GM19193 (cell line): ENCODE measurements around the gene EPYC.

Source experiments
- POLR2A ChIP-seq: IDR thresholded peaks from 4 replicates; pipeline ENCODE4 v1.6.1; 2011; ENCODE audit not compliant: insufficient read depth, insufficient read length; ENCODE audit errors: extremely low read depth

The EPYC gene

DNA sequence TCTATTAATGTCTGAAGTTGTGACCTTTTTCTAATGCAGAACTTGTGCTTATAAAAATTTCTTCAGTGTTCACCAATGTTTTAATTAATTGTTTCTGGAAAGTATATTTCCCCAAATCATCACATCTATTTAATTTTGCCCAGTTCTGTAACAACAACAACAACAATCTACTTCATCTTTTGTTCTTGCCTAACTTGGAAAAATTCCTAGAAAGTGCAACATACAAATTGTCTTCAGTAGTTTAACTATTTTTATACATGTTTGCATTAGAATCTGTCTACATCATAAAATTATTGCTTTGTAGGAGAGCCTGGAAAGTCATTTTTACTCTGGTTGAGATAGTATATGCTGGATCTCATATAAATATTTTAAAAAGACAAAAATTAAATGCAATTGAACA lies 88.3 kb downstream of the EPYC start:
- TF ChIP-seq POLR2A: no peak

DNA sequence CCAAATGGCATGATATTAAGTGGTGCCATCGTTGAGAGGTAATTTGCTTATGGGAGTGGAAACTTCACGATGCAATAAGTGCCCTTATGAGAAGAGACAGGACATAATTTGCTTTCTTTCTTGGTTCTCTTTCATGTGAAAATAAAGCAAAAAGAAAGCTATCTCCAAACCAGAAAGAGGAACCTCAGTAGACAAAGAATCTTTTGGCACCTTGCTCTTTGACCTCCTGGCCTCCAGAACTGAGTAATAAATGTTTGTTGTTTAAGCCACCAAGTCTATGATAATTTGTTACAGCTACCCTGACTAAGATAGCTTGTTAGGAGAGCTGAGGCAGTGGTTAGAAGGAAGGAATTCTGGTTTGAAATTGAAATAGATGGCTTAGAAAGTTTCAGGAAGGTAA lies 89.4 kb downstream of the EPYC start:
- no peak for TF ChIP-seq POLR2A
